Middle frontal gyrus (tissue), 1 donor: Measurements from ENCODE around the gene SPESP1.

Experiments used
- DNase-seq: peaks from one replicate; pipeline ENCODE4 v3.0.0-alpha.2; 2015; ENCODE audit warnings: low spot score; ENCODE audit errors: extremely low spot score

SPESP1 gene

DNA sequence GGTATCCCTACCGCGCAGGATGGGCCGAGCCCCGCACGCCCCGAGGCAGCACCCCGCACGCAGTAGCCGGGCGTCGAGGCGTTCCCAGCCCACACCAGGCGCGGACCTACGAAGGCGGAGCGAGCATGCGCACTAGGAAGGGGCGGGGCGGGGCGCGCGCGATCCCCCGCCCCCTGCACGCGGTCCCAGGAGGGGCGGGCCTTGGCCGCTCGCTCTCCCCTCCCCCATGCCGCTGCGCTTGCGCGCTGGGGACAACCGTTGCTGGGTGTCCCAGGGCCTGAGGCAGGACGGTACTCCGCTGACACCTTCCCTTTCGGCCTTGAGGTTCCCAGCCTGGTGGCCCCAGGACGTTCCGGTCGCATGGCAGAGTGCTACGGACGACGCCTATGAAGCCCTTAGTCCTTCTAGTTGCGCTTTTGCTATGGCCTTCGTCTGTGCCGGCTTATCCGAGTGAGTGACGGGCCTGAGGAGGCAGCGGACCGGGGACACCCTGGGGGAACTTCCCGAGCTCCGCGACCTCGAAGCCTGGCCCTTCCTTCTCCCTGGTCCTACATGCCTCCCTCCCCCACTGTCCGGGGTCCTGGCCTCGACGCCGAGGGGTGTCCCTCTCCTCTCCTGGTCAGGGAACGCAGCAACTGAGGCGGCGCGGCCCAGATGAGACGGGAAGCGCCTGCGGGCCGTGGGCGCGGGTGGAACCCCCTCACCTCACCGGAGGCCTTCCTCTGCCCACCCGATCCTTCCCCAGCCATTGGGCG lies at the start of gene SPESP1:
TSS of gene SPESP1 (plus strand) at position 258 of the 755 bp plus-strand sequence. CDS start at position 387, 129 bp downstream.
- DNase-seq: no peak

DNA sequence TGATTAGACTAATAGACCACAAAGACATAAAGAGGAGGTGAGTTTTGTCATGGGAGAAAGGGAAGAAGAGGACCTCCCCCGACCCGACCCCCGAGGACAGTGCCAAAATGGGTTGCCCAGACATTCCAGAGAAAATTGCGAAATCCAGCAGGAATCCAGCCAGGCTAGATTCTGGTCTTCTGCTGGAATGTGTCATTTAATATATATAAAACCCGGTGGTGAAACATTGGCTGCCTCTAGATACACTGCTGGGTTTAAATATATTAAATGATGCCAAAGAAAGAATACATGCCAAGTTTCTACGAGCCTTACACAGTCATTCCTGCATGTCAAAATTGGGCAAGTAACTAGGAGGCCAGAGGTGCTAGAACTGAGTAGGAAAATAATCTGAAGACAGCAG lies 45.3 kb upstream of the SPESP1 start:
- no peak for DNase-seq

DNA sequence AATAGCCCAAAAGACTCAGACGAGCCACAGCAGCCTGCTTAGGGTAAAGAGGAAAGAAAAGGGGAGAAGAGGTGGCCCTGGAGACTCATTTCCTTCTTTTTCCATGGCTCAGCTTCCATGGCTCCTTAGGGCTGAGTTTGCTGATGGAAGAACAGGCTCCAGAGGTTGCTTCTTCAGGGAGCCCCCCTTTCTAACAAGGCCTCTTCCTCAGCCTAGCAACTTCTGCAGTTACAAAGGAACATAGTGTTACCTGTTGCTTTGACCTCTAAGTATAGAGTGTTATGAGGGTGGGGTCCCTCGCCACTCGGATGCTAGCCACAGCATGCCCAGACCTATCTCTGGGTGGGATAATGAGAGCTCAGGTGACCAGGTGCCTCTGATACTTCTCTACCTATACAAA lies 43.2 kb upstream of the SPESP1 start:
- DNase-seq: no peak

DNA sequence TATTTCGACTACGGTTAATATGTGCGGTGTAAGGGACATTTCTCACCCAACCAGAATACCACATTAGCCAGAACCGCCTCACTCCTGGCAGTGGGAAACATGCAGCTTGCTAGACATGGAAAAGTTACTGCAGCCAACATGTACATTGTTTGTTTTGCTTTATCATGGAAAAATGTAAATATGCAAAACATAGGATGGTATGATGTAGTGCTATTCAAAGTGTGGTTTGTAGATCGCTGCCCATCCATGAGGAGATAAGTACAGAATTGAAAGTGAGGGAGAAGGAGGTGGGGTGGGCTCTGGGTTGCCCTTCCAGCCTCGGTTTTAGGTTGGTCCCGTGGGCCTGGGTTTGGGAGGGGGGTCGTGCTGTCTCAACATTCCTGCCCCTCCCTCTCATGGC lies 42.5 kb upstream of the SPESP1 start:
- no peak for DNase-seq

DNA sequence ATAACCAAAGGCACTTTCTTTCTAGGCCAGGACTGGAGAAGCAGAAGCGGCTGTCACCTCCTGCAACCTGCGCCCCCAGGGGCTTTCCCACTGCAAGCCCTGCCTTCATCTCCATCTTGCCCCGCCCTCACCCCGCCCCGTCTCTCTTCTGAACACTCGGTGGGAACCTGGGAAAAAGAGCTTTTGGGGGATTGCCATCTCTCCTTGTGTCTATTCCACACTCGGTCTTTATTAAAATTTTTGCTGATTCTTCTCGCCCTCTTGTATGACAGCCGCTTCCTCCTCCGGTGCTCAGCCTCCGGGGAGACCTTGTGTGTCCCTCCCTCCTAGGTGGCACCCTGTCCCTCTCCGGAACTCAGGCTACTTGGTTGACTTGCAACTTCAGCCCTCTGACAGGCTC lies 41.9 kb upstream of the SPESP1 start:
- DNase-seq: no peak

DNA sequence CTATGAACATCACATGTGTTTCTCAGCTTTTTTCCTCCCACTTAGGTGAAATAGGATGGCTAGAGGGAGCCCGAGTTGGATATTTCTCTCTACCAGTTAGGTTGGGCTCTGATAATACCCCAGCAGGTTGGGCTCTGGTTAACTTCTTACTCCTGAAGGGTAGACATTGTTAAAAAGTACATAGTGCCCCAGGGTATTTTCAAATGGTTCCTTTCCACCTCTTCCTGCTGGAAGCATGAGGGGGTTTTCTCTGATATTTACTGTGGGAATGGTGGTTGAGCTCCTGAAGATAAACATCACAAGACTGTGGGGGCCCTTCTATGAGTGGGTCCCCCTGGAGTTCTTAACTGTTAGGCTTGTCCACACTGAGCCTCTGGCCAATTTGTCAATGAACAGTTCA lies 36.1 kb upstream of the SPESP1 start:
- DNase-seq: no peak

DNA sequence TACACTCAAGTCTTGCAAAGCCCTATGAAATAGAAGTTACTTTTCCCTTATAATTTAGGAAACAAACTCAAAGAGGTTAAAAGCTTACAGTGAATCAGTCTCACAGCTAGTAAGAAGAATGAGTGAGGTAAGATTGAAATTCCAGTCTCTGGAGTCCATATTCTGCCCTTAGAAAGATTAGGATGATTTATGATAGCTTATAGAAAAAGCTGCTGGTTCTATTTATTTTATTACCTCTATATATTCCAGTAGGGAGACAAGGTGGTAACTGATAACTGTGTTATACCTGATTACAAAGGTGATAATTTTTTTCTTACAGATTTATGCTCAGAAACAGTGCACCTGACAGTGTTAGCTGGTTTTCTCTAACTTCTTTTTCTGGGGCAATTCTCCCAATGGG lies 34.1 kb upstream of the SPESP1 start:
- no peak for DNase-seq

DNA sequence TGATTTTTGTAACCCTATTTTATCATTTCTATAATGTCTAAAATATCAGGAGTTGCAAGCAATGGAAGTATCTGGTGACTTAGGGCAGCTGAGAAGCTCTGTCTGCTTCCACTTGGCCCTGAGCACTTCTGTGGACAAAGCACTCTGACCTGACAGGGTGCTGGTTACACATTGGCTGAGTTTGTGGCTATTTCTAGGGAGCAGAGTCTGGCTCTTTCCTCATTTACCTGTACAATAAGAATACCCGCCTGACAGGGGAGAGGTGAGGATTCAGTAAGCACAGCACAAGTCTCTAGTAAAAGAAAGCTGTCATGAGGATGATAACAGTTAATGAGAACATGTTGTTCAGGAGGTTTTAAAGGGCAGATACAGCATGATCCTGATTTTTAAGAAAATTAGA lies 33.3 kb upstream of the SPESP1 start:
- DNase-seq: no peak

DNA sequence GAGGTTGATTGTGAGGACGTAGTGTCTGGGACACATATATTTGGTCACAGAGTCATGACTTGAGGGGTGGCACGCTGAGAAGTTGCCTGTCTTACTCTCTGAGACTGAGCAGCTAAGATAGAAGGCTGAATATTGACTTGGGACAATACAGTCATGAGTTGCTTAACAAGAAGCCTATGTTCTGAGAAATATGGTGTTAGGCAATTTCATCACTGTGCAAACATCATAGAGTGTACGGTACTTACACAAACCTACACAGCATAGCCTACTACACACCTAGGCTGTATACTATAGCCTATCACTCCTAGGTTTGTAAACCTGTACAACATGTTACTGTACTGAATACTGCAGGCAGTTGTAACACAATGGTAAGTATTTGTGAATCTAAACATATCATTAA lies 30.3 kb upstream of the SPESP1 start:
- no peak for DNase-seq

DNA sequence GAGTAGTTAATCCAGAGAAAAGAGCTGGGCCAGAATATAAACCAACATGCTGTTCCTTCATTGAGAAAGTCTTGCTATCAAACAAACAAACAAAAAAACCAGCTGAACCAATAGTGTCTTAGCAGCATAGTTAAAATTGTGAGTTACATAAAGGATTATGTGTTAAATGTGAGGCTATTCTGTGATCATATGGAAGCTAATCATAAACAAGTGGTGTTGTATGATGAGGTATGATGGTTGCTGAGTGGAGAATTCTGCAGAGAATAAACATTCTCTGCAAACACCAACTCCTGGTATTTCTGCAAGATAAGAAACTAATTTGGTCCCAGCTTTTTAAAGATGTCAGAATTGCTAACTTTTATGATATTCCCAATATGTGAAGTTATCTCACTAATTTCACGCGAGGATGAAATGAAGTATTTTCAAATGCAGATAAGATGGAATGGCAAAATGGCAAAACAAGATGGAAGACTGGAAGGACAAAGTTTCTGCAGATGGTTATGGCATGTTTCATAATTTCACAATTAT lies 22.9 kb upstream of the SPESP1 start:
- no peak for DNase-seq

DNA sequence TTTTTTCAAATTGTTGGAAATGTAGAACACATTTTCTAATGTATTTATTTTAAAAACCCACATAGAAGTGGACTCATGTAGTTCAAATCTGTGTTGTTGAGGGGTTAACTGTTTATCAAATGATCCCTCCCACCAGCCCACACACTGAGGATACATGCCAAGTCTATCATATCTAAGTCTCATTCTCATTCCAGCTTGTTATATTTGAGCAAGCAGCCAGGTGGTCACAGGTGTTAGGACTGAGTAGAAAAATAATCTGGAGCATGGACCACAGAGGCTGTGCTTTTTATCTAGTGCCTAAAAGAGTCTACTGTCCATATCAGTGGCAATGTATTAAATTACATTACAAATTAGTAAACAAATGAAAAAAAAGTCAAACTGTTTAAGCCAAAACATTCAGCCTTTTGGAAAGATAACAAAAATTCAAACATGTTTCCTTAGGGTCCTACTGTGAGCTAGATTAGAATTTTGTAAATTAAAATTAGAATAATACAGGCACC lies 20.7 kb upstream of the SPESP1 start:
- DNase-seq: no peak

DNA sequence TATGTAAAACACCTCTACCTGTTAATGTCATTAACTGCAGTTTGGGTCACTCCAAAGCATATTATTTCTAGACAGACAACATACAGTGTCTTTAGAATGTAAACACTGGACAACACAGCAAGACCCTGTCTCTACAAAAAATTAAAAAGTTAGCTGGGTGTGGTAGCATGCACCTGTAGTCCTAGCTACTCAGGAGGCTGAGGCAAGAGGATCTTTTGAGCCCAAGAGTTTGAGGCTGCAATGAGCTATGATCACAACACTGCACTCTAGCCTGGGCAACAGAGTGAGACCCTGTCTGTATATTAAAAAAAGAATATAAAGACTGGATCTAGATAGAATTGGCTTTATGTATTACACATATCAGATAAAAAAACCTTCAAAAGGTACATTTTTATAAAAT lies 20.0 kb upstream of the SPESP1 start:
- no peak for DNase-seq

DNA sequence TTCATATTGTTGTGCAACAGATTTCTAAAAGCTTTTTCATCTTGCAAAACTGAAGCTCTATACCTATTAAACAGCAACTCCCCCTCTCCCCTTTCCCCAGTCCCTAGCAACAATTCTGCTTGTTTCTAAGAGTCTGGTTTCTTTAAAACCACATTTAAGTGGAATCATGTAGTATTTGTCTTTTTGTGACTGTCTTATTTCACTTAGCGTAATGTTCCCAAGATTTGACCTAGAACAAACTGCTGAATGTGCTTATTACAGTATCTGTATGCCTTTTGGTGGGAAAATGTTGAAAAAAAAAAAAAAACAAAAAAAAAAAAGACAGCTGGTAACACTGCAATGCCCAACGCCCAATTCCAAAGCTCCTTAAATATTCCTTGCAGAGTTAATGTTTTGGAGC lies 19.5 kb upstream of the SPESP1 start:
- no peak for DNase-seq

DNA sequence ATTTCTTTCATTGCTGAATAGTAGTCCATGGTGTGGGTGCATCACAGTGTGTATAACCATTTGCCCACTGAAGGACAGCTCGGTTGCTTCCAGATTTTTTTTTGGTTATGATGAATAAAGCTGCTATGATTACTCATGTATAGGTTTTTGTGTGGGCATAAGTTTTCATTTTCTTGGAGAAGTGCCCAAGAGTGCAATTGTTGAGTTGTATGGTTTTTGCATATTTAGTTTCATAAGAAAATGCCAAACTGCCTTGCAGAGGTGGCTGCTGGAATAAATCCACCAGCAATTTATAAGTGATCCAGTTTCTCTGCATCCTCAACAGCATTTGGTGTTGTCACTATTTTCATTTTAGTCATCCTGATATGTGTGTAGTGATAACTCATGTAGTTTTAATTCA lies 8.4 kb upstream of the SPESP1 start:
- DNase-seq: peak; percentile 37

DNA sequence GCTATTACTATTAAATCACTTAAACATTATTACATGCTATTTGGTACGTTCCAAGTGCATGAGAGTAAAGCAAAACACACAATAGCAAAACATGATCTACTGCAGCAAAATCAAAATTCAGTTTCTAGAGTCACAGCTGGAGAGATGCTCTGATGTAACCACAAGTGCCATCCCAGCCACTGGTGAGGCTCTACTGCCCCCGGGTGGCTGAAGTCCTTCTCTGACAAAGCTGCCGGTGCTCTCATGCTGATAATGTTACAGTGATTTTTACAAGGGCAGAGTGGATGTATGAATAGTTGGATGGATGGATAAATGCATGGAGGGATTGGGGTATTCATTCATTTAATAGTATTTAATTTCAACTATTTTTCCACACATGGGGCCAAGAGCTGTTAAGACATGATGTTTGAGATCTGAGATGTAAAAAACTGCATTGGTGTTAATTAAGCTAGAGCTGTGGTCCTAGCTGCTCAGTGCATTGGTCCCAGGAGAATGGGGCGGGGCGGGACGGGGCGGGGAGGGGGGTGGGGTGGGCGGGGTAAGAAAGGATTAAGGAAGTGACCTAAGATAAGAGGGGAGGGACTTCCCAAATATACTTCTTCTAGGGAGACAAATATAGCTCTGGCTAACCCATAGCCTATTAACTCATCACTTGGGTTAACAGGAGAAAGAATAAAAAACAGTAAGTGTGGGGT lies 5.3 kb upstream of the SPESP1 start:
- peak; percentile 84 for DNase-seq

DNA sequence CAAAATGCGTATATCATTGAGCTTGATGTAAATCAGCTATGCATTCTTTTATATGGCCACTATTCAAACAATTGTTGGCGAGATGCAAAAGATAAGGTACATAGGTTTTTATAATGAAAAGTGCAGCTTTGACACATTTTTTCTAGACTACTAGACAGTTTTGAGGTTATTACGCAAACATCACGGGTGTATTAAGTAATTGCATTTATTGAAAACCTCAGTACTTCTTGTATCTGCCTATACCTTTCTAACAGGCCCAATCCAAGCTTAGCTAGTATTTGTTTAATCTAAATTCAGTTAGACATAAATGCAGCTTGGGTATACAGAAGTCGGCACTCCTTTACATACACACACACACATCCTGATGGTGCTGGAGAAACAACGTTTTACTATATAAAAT lies 2.7 kb downstream of the SPESP1 start:
- no peak for DNase-seq

DNA sequence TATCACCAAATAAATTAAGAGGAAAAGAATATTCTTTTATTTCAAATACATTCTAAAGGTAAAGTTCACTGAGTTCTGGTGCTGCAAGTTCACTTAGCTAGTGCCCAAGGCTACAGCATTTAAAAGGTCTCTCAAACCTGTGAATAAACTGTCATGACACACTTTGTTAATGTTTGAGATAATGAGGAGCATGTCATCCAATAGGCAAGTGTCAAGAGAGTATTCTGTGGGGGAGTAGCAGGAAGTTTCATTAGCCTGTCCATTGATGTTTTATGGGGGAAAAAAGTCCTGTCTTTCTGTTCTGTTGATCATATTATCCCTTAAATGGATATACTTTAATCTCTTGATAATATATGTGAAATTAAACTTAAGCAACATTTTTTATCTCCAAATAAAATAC lies 4.0 kb downstream of the SPESP1 start:
- no peak for DNase-seq

DNA sequence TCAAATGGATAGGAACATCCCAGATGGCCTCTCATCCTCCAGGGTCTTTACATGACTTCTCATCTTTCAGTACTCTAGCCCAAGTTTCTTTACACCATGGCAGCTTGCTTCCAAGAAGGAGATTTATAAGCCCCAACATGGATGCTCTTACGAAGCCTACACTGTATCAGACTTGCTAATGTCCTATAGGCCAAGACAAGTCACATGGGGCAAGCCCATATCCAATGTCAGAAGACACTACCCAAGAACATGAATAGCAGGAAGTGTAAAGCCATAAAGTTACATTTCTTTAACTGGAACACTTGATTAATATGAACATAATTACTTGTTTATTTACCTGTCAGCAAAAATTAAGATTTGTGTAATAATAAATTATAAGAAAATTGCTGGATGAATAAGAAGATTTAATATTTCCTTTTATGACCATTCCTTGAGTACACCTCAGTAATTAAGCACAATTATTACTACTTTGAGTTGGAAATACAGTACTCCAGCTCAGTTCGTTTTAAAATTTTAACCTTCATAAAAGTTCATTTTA lies 5.1 kb downstream of the SPESP1 start:
- DNase-seq: no peak

DNA sequence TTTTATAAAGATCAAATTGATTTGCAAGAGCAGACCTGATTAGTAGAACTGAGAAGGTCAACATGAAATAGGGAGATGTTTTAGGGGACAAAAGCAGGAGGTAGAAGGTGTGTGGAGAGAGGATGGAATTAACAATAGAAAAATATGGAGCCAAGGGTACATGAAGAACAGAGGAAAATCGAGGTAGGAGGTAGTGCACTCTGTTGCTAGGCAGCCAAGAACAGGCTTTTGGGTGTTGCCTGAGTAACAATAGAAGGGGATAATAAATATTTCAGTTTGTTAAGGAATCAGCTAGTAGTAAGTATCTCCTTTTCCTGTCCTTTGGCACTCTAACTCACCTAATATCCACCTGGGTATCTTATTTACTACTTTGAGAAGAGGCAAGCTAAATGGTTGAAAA lies 9.2 kb downstream of the SPESP1 start:
- DNase-seq: no peak

DNA sequence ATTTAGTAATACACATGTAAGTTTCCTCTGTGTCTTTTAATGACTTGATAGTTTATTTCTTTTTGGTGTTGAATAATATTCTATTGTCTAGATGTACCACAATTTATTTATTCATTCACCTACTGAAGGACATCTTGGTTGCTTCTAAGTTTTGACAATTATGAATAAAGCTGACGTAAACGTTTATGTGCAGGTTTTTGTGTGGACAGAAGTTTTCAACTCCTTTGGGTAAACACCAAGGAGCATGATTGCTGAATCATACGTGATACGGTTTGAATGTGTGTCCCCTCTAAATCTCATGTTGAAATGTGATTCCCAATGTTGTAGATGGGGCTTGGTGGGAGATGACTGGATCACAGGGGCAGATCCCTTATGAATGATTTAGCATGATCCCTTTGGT lies 21.5 kb downstream of the SPESP1 start:
- DNase-seq: no peak

DNA sequence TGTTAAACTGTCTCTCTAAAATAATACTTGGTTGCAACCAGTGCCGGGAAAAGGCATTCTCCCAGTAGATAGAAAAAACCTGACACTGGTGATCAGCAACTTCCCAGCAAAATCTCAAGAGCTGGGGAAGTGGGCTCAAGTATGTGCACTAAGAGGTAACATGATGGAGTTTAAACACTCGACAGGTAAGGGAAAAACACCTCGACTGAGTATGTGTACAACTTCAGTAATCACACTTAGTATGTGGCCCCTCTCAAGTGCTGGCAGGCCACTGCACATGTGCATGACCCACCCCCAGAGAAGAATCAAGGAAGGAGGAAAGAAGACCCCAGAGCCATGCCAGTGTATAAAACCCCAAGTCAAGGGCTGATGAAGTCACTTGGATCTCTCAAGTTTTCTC lies 27.4 kb downstream of the SPESP1 start:
- no peak for DNase-seq

DNA sequence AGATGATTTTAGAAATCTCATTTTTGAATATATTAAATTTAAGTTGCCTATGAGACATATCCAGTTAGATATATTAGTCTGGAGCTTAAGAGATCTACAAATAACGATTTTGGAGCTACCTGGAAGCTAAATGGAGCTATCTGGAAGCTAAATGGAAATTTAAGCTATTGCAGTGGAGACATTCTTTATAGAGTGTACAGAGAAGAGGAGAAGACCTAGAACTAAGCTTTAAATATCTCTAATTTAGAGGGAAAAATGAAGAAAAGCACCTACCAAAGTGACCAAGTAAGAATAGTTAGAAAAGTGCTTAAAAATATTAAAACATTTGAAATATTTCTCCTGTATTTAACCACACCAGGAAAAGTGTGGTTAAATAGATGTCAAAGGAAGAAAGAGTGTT lies 28.3 kb downstream of the SPESP1 start:
- no peak for DNase-seq
